Measurements from ENCODE around the gene ASPSCR1. TPM values are rescaled to one million over a fixed set of nuclear protein-coding genes. Genes with fewer than 3 reads are reported as not detected.
A peak's percentile ranks its signal among the peaks of the same experiment; 100 is the strongest.
"Not testable (repeated sequence)": the region's sequence is repeated elsewhere in the genome, so short reads cannot be mapped to it uniquely, and the experiment has no call there.

ASPSCR1 gene
- total RNA-seq, 2 donors from 2014 or later, result 22.3 to 30.3 TPM

- Mint-ChIP-seq H3K27ac (no peak overlapping the region), H3K27me3 (no peaks in the 10 kb centered on the region), H3K36me3 (ENCODE audit: low read depth) (peaks cover 32% of the 10 kb centered on the region), H3K9me3 (no peaks in the 10 kb centered on the region), H3K4me1 (peaks cover 16% of the 10 kb centered on the region), H3K4me3 (no peak overlapping the region)
- no peak for ATAC-seq (replicated peaks)
Measured at GRCh38 chr17:81980707-81981343, 3.4 kb downstream of the ASPSCR1 start.

GRCh38 chr17:81981511-81981910, 4.1 kb downstream of the ASPSCR1 start:
- H3K27me3 Mint-ChIP-seq; ATAC-seq (replicated peaks); H3K9me3 Mint-ChIP-seq; H3K27ac Mint-ChIP-seq; H3K4me3 Mint-ChIP-seq: not testable (repeated sequence)
- H3K4me1 Mint-ChIP-seq, result peaks cover 10% of the 10 kb centered on the region
- peaks cover 36% of the 10 kb centered on the region for H3K36me3 Mint-ChIP-seq (ENCODE audit: low read depth)

- H3K9me3 Mint-ChIP-seq, result no peaks in the 10 kb centered on the region
- peaks cover 35% of the 10 kb centered on the region for H3K36me3 Mint-ChIP-seq (ENCODE audit: low read depth)
- no peak overlapping the region for H3K4me3 Mint-ChIP-seq
- H3K4me1 Mint-ChIP-seq, result peaks cover 9% of the 10 kb centered on the region
- ATAC-seq (replicated peaks), result no peak
- H3K27ac Mint-ChIP-seq, result no peak overlapping the region
- H3K27me3 Mint-ChIP-seq, result no peaks in the 10 kb centered on the region
Measured at GRCh38 chr17:81983011-81983638, 5.7 kb downstream of the ASPSCR1 start.

GRCh38 chr17:81983639-81984373, 6.4 kb downstream of the ASPSCR1 start:
- no peak overlapping the region for H3K4me3 Mint-ChIP-seq
- H3K27ac Mint-ChIP-seq, result no peak overlapping the region
- peaks cover 35% of the 10 kb centered on the region for H3K36me3 Mint-ChIP-seq (ENCODE audit: low read depth)
- no peak for ATAC-seq (replicated peaks)
- H3K9me3 Mint-ChIP-seq, result no peaks in the 10 kb centered on the region
- H3K27me3 Mint-ChIP-seq, result no peaks in the 10 kb centered on the region
- peaks cover 9% of the 10 kb centered on the region for H3K4me1 Mint-ChIP-seq

GRCh38 chr17:81984773-81985410, 7.5 kb downstream of the ASPSCR1 start:
- Mint-ChIP-seq H3K4me3 (no peak overlapping the region), H3K36me3 (ENCODE audit: low read depth) (peaks cover 35% of the 10 kb centered on the region), H3K4me1 (peaks cover 9% of the 10 kb centered on the region), H3K27ac (no peak overlapping the region), H3K27me3 (no peaks in the 10 kb centered on the region), H3K9me3 (no peaks in the 10 kb centered on the region)
- no peak for ATAC-seq (replicated peaks)

- Mint-ChIP-seq H3K9me3 (no peaks in the 10 kb centered on the region), H3K36me3 (ENCODE audit: low read depth) (peaks cover 35% of the 10 kb centered on the region), H3K27me3 (no peaks in the 10 kb centered on the region), H3K27ac (no peak overlapping the region), H3K4me1 (peaks cover 10% of the 10 kb centered on the region), H3K4me3 (no peak overlapping the region)
- ATAC-seq (replicated peaks), result no peak
Measured at GRCh38 chr17:81986606-81987005, 9.2 kb downstream of the ASPSCR1 start.

GRCh38 chr17:81987161-81987770, 9.8 kb downstream of the ASPSCR1 start:
- no peak for ATAC-seq (replicated peaks)
- H3K36me3 Mint-ChIP-seq (ENCODE audit: low read depth), result peaks cover 35% of the 10 kb centered on the region
- H3K4me3 Mint-ChIP-seq, result no peak overlapping the region
- no peaks in the 10 kb centered on the region for H3K9me3 Mint-ChIP-seq
- H3K4me1 Mint-ChIP-seq, result peaks cover 10% of the 10 kb centered on the region
- no peak overlapping the region for H3K27ac Mint-ChIP-seq
- H3K27me3 Mint-ChIP-seq, result no peaks in the 10 kb centered on the region

GRCh38 chr17:81990836-81991683, 13.6 kb downstream of the ASPSCR1 start:
- peaks cover 8% of the 10 kb centered on the region for H3K36me3 Mint-ChIP-seq (ENCODE audit: low read depth)
- H3K27me3 Mint-ChIP-seq, result no peaks in the 10 kb centered on the region
- no peaks in the 10 kb centered on the region for H3K9me3 Mint-ChIP-seq
- H3K4me1 Mint-ChIP-seq, result peaks cover 4% of the 10 kb centered on the region
- H3K4me3 Mint-ChIP-seq, result no peak overlapping the region
- no peak for ATAC-seq (replicated peaks)
- peak overlapping the region; percentile 58 for H3K27ac Mint-ChIP-seq

- Mint-ChIP-seq H3K36me3 (ENCODE audit: low read depth) (peaks cover under 1% of the 10 kb centered on the region), H3K4me1 (peaks cover 4% of the 10 kb centered on the region), H3K27me3 (no peaks in the 10 kb centered on the region), H3K27ac (no peak overlapping the region), H3K9me3 (no peaks in the 10 kb centered on the region), H3K4me3 (no peak overlapping the region)
- ATAC-seq (replicated peaks), result no peak
Measured at GRCh38 chr17:81991684-81992305, 14.4 kb downstream of the ASPSCR1 start.

- Mint-ChIP-seq H3K36me3 (ENCODE audit: low read depth) (no peaks in the 10 kb centered on the region), H3K4me3 (no peak overlapping the region), H3K27me3 (no peaks in the 10 kb centered on the region), H3K9me3 (no peaks in the 10 kb centered on the region), H3K27ac (no peak overlapping the region), H3K4me1 (peaks cover 4% of the 10 kb centered on the region)
- no peak for ATAC-seq (replicated peaks)
Measured at GRCh38 chr17:81992306-81993102, 15.1 kb downstream of the ASPSCR1 start.

- H3K36me3 Mint-ChIP-seq (ENCODE audit: low read depth), result no peaks in the 10 kb centered on the region
- H3K4me3 Mint-ChIP-seq, result no peak overlapping the region
- peaks cover 4% of the 10 kb centered on the region for H3K4me1 Mint-ChIP-seq
- H3K9me3 Mint-ChIP-seq, result no peaks in the 10 kb centered on the region
- no peaks in the 10 kb centered on the region for H3K27me3 Mint-ChIP-seq
- no peak for ATAC-seq (replicated peaks)
- no peak overlapping the region for H3K27ac Mint-ChIP-seq
Measured at GRCh38 chr17:81993729-81994592, 16.5 kb downstream of the ASPSCR1 start.

Measured in activated T-helper 17 cell treated with anti-CD3 and anti-CD28 coated beads, Interleukin-2, amount 50 U/mL, for 72 hours (primary cell).